Ammon's horn (tissue), 1 donor: ENCODE data around the gene SGMS2.
"Not testable (repeated sequence)": the region's sequence is repeated elsewhere in the genome, so short reads cannot be mapped to it uniquely, and the experiment has no call there.

Source experiments
- DNase-seq: peaks from one replicate; pipeline ENCODE4 v3.0.0-alpha.2; 2016; ENCODE audit warnings: low spot score

Gene SGMS2

DNA sequence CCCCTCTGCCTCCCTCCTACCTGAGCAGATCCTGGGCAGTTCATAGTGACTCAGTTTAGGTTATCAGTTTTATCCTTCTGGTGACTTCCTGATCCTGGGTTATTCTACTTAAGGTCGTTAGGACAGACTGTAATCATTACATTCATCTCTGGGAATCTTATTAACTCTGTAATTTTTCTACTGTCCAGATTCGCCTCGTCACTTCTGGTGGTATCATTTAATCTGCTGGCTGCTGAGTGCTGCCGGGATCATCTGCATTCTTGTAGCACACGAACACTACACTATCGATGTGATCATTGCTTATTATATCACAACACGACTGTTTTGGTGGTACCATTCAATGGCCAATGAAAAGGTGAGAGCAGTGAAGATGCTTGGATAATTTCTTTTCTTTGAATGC lies 83.6 kb downstream of the SGMS2 start:
- no peak for DNase-seq

- DNase-seq, result peak; percentile 82
Observed at GRCh38 chr4:107913283-107913899, 88.7 kb downstream of the SGMS2 start.

GRCh38 chr4:107915220-107915619 lies 90.5 kb downstream of the SGMS2 start:
- DNase-seq, result no peak

GRCh38 chr4:107916623-107917022 lies 91.9 kb downstream of the SGMS2 start:
- no peak for DNase-seq

DNA sequence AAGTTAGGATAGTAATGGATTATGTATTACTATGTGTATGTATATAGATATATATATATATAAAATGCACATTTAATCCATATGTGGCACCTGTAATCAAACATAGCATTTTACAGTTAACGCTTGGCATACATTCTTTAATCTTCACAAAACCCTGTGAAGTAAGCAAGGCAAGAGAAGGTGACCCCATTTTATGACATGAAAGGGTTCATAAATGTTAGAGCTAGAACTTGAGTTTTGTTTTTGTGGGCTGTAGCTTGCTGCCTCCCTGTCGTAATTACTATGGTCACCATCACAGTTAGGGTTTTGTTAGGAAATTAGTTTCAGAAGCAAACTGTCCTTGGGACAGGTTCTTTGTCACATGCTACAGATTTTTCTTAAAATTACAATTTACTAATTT lies 92.8 kb downstream of the SGMS2 start:
- no peak for DNase-seq

DNA sequence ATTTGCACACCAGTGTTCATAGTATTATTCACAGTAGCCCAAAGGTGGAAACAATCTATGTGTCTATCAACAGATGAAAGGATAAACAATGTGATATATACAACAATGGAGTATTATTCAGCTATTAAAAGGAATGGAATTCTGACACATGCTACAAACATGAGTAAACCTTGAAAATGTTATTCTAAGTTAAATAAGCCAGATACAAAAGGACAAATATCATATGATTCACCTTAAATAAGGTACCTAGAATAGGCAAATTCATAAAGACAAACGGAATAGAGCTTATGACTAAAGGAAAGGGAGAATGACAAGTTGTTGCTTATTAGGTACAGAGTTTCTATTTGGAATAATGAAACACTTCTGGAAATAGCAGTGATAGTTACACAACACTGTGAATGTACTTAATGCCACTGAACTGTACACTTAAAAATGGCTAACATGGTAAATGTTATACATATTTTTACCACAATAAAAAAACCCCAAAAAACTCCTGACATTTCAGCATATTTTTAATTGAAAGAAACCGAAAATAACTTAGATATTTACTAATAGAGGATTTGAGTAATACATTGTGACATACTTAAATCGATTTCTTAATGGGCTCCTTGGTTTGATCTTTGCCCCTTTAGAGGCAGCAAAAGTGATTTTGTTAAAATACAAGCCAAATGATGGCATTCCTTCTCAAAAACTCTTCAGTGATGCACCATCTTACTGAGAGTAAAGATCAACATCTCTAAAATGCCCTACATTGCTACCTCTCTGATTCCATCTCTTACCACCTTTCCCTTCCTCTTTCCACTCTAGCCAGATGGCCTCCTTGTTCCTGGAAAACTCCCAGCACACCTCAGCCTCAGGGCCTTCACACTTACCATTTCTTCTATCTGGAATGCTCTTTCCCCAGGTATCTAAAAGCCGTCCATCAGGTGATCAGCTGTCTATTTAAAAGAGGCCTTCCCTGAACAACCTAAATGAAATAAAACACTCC lies 98.0 kb downstream of the SGMS2 start:
- DNase-seq, result no peak

DNA sequence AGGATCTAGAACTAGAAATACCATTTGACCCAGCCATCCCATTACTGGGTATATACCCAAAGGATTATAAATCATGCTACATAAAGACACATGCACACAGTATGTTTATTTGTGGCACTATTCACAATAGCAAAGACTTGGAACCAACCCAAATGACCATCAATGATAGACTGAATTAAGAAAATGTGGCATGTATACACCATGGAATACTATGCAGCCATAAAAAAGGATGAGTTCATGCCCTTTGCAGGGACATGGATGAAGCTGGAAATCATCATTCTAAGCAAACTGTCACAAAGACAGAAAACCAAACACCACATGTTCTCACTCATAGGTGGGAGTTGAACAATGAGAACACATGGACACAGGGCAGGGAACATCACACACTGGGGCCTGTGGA lies 101.0 kb downstream of the SGMS2 start:
- not testable (repeated sequence) for DNase-seq

DNA sequence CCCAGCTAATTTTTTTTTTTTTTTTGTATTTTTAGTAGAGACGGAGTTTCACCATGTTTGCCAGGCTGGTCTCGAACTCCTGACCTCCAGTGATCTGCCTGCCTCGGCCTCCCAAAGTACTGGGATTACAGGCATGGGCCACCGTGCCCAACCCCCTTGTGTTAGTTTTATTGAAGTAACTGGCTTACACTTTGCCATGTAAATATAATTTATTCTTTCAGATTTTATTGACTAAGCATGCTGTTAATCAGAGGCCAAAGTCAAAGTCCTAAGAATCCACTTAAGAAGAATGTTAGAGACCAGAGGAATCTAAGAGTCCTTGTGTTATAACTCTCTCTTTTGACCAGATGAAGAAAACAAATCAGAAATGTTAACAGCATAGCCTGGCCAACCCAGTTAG lies 102.1 kb downstream of the SGMS2 start:
- DNase-seq, result not testable (repeated sequence)

DNA sequence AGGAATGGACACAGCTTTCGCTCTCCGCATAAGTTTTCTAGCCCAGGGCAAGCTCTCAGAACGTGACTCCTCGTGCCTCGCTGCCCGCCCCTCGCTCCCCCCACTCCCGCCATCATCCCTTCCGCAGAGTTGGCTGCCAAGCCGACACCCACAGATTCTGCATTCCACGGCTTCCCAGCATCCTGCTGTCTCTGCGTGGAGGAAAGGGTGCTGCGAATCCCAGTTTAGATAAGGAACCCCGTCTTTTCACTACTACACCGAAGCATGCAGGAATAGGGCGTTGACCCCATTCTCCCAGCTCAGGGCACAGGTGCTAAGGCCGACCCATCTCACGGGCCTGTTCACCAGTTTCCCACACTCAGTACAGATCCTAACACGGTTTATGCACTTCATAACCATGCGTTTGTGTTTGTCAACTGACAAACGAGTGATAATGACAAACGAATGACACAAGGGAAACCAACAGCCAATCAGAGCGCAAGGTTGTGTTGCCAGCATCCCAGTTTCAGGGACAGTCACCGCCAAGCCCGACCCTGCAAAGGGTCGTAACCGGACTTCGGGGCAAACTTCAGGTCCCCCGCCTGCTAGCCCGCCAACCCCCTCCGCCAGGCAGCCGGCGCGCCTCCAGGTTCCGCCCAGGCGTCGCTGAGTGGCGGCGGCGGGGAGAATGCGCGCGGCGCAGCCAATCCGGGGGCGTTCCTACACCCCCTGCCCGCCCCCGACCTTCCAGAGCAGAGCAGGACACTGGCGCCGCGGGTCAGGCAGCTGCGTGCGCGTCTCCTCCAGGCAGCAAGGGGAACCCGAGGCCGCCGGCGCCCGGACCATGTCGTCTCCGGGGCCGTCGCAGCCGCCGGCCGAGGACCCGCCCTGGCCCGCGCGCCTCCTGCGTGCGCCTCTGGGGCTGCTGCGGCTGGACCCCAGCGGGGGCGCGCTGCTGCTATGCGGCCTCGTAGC lies 106.4 kb downstream of the SGMS2 start, which contains the start of gene CYP2U1:
Gene CYP2U1, plus strand, starts transcription at position 729 of the 954 bp plus-strand sequence. Its CDS starts 95 bp downstream, at position 824.
- DNase-seq, result peak; percentile 93

- peak; percentile 39 for DNase-seq
Observed at GRCh38 chr4:107931775-107932321, 107.1 kb downstream of the SGMS2 start.

- no peak for DNase-seq
Observed at GRCh38 chr4:107935246-107935645, 110.5 kb downstream of the SGMS2 start.

DNA sequence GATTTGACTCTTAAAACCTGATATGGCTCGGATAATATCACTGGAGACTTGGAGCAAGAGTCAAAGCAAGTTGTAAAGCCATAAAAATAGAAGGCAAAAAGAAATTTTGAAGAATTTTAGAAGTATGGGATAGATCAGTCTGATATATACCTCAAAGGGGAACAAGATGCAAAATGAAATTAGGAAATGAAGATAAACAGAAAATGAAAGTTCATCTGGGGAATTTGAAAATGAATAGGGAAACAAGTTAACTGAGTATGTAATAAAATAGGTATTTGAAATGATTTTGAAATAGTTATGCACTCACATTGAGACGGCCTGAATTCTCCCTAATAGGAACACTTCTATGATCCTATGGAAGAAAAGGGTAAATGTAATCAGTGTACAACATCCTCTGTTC lies 112.3 kb downstream of the SGMS2 start:
- DNase-seq, result no peak

DNA sequence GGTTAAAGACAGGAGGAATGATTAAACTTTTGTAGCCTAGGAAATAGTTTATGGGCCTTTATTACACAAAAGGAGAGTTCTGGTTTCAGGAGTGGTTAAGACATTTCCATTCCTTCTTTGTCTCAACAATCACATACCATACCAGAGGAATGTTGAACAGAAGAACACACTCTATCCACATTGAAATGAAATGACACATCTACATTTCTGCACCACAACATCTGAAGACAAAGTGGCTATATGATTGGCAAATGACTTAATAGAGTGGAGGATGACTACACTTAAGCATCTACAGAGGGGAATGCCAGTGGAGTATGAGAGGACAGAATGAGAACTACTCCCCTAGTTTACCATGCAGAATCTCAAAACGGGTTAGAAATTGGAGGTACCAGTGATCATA lies 114.6 kb downstream of the SGMS2 start:
- DNase-seq, result no peak

DNA sequence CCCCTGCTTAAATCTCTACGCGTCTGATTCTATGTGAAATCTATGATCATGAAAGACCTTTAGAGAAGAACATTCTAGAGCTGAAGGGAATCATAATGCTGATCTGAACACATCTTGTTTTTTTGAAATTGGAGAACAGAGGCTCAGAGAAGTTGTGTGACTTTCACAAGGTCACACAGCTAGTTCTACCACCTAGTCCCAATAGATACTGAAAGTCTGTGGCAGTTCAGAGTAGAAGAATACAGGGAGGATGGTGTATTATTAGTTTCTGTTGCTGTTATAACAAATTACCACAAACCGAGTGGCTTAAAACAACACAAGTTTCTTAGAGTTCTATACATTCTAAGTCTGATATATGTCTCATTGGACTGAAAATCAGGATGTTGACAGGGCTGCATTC lies 121.1 kb downstream of the SGMS2 start:
- DNase-seq, result no peak

- no peak for DNase-seq
Observed at GRCh38 chr4:107950746-107951540, 126.2 kb downstream of the SGMS2 start.

GRCh38 chr4:107951551-107951950 lies 126.8 kb downstream of the SGMS2 start:
- no peak for DNase-seq

DNA sequence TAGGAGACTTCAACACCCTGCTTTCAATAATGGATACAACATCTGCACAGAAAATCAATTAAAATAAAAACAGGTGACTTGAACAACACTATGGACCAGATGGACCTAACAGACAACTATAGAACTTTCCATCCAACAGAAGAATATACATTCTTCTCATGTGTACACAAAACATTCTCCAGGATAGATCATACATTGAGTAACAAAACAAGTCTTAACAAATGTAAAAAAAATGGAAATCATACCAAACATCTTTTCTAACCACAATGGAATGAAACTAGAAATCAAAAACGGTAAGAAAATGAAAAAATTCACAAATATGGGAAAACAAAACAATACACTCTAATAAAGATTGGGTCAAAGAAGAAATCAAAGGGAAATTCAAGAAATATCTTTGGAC lies 131.3 kb downstream of the SGMS2 start:
- DNase-seq, result no peak
